HCT116 (cell line): ENCODE measurements around the gene SORCS2. TPM values are rescaled to one million over a fixed set of nuclear protein-coding genes. Genes with fewer than 3 reads are reported as not detected.

Experiments used
- ATAC-seq: fragments of 200-7000 bp; cut with Tn5 transposase; 2 replicates; pipeline ENCODE4 v1.9.1; 2020; ENCODE audit warnings: mild to moderate bottlenecking, moderate library complexity
- BruUV-seq: library from RNA; stranded (reverse); fragments of 400-500 nt; replicated peaks from 2 replicates; lab custom pipeline; 2021; lab: Mats Ljungman, UMichigan
- CTCF ChIA-PET: fragments of 300-600 bp; sonication (Branson Sonifier 250); formaldehyde crosslinking; loops from one replicate; lab custom pipeline; 2021; ENCODE audit warnings: antibody characterized with exemption; lab: Charles Lee
- POLR2A ChIA-PET: fragments of 300-600, 350-600 bp; sonication (Branson Sonifier 250); formaldehyde crosslinking; loops from one replicate; lab custom pipeline; 2021; ENCODE audit warnings: antibody characterized with exemption; lab: Charles Lee
- RAD21 ChIA-PET, 2 experiments: fragments of 300-600 bp; sonication (Branson Sonifier 250); formaldehyde crosslinking; loops; one replicate each; lab custom pipeline; 2023; ENCODE audit warnings: low total read pairs in 2 of 2; ENCODE audit not compliant: uncharacterized antibody in 2 of 2, unreplicated experiment in 2 of 2, low non-redundant PET in 1 of 2; lab: Charles Lee
- DNase-seq: peaks from one replicate; pipeline ENCODE4 v3.0.0-alpha.2; 2010; ENCODE audit warnings: low read depth, low spot score
- H2AFZ ChIP-seq: fragments of 200-600 bp; shearing (Covaris generic), sonication (generic); 2 replicates; pipeline ENCODE4 v1.6.1; 2017; ENCODE audit warnings: low read depth, mixed run types, mixed read lengths, antibody characterized with exemption, low read length; ENCODE audit not compliant: poor library complexity, severe bottlenecking
- H3K27ac ChIP-seq: 2 replicates; pipeline ENCODE4 v1.5.1; 2012; ENCODE audit warnings: low read depth, low read length
- H3K27me3 ChIP-seq: fragments of 200-600 bp; sonication (generic); 2 replicates; pipeline ENCODE4 v1.6.1; 2016; ENCODE audit warnings: mixed run types, low read length, mixed read lengths; ENCODE audit not compliant: insufficient read depth
- H3K36me3 ChIP-seq, 2 experiments: fragments of 200-500 bp in 1 of 2; fragments of 200-600 bp in 1 of 2; sonication (Bioruptor generic) in 1 of 2; sonication (generic) in 1 of 2; 2 replicates each; pipeline versions ENCODE4 v1.5.1 to v1.6.1; 2014 to 2016; ENCODE audit warnings: low read length in 2 of 2, inconsistent platforms in 1 of 2, mixed read lengths in 1 of 2, mixed run types in 1 of 2; ENCODE audit not compliant: insufficient read depth in 2 of 2, control insufficient read depth in 1 of 2
- H3K4me1 ChIP-seq, 2 experiments: fragments of 200-600 bp in 1 of 2; sonication (generic) in 1 of 2; 2 replicates each; pipeline versions ENCODE4 v1.5.1 to v1.6.1; 2012 to 2017; ENCODE audit warnings: low read length in 2 of 2, inconsistent platforms in 1 of 2, mild to moderate bottlenecking in 1 of 2, mixed read lengths in 1 of 2, mixed run types in 1 of 2, moderate library complexity in 1 of 2; ENCODE audit not compliant: insufficient read depth in 2 of 2, control insufficient read depth in 1 of 2
- H3K4me2 ChIP-seq: fragments of 200-600 bp; sonication (generic); 2 replicates; pipeline ENCODE4 v1.6.1; 2017; ENCODE audit warnings: mixed run types, low read length, mixed read lengths
- H3K4me3 ChIP-seq, 2 experiments: fragments of 200-600 bp in 1 of 2; sonication (generic) in 1 of 2; replicated peaks in 1 of 2; 2 replicates each; pipeline ENCODE4 v1.5.1; 2011 to 2016; ENCODE audit warnings: low read length in 2 of 2, control low read depth in 1 of 2, low read depth in 1 of 2, mild to moderate bottlenecking in 1 of 2, mixed read lengths in 1 of 2, mixed run types in 1 of 2
- H3K79me2 ChIP-seq: fragments of 200-600 bp; sonication (generic); 2 replicates; pipeline ENCODE4 v1.6.1; 2017; ENCODE audit warnings: mild to moderate bottlenecking, mixed run types, low read length, moderate library complexity, mixed read lengths; ENCODE audit not compliant: insufficient read depth
- H3K9ac ChIP-seq: fragments of 200-600 bp; sonication (generic); 2 replicates; pipeline ENCODE4 v1.6.1; 2016; ENCODE audit warnings: low read length, mixed read lengths
- H3K9me2 ChIP-seq: fragments of 200-600 bp; sonication (generic), shearing (Covaris generic); 2 replicates; pipeline ENCODE4 v1.6.1; 2017; ENCODE audit warnings: mixed run types, mild to moderate bottlenecking, moderate library complexity; ENCODE audit not compliant: insufficient read depth
- H3K9me3 ChIP-seq, 2 experiments: fragments of 200-500 bp in 1 of 2; fragments of 200-600 bp in 1 of 2; sonication (Bioruptor generic) in 1 of 2; sonication (generic) in 1 of 2; 2 replicates each; pipeline ENCODE4 v1.6.1; 2014 to 2017; ENCODE audit warnings: low read length in 2 of 2, mixed read lengths in 2 of 2, inconsistent platforms in 1 of 2, low read depth in 1 of 2, mild to moderate bottlenecking in 1 of 2, mixed run types in 1 of 2, moderate library complexity in 1 of 2; ENCODE audit not compliant: control insufficient read depth in 1 of 2, insufficient read depth in 1 of 2
- H4K20me1 ChIP-seq: fragments of 200-600 bp; sonication (generic), shearing (Covaris generic); 2 replicates; pipeline ENCODE4 v1.6.1; 2017; ENCODE audit warnings: mixed run types, mild to moderate bottlenecking, moderate library complexity; ENCODE audit not compliant: insufficient read depth
- CEBPB ChIP-seq: IDR thresholded peaks from 2 replicates; pipeline ENCODE4 v1.6.1; 2012; ENCODE audit warnings: low read depth
- CTCF ChIP-seq, 3 experiments: fragments of 200-600 bp in 1 of 3; sonication (generic) in 1 of 3; IDR thresholded peaks in 2 of 3; conservative IDR thresholded peaks in 1 of 3; 2 replicates each; pipeline ENCODE4 v1.5.1; 2012 to 2017; ENCODE audit warnings: low read depth in 2 of 3, low read length in 2 of 3, antibody characterized with exemption in 1 of 3, borderline replicate concordance in 1 of 3, control low read depth in 1 of 3, mild to moderate bottlenecking in 1 of 3, mixed read lengths in 1 of 3, mixed run types in 1 of 3, moderate library complexity in 1 of 3; ENCODE audit not compliant: insufficient read depth in 1 of 3
- EGR1 ChIP-seq: IDR thresholded peaks from 2 replicates; pipeline ENCODE4 v1.6.1; 2012; ENCODE audit warnings: low read depth
- ELF1 ChIP-seq: IDR thresholded peaks from 2 replicates; pipeline ENCODE4 v1.6.1; 2012; ENCODE audit warnings: low read depth, borderline replicate concordance
- EZH2phosphoT487 ChIP-seq: fragments of 200-600 bp; IDR thresholded peaks from 2 replicates; pipeline ENCODE4 v1.6.1; 2018; ENCODE audit warnings: antibody characterized with exemption, borderline replicate concordance
- JUND ChIP-seq: IDR thresholded peaks from 2 replicates; pipeline ENCODE4 v1.6.1; 2012
- RAD21 ChIP-seq: IDR thresholded peaks from 2 replicates; pipeline ENCODE4 v1.6.1; 2012; ENCODE audit warnings: low read depth, mild to moderate bottlenecking
- SIN3A ChIP-seq: IDR thresholded peaks from 2 replicates; pipeline ENCODE4 v1.6.1; 2012; ENCODE audit warnings: low read depth
- SRF ChIP-seq: IDR thresholded peaks from 2 replicates; pipeline ENCODE4 v1.6.1; 2012; ENCODE audit warnings: low read depth
- YY1 ChIP-seq: IDR thresholded peaks from 2 replicates; pipeline ENCODE4 v1.6.1; 2011; ENCODE audit warnings: low read length, low read depth, moderate library complexity, mild to moderate bottlenecking; ENCODE audit not compliant: insufficient replicate concordance; ENCODE audit errors: extremely low read depth
- ZFX ChIP-seq: fragments of 450-650 bp; IDR thresholded peaks from 2 replicates; pipeline ENCODE4 v1.6.1; 2017
- ZNF274 ChIP-seq: fragments of 200-500 bp; sonication (Bioruptor generic); IDR thresholded peaks from 2 replicates; pipeline ENCODE4 v1.6.1; 2014; ENCODE audit warnings: mild to moderate bottlenecking, low read depth, low read length, inconsistent platforms
- intact Hi-C: fragments of 100-400 bp; cut with micrococcal nuclease; formaldehyde crosslinking; loops from 2 replicates; pipeline ENCODE4 v1.10.0; 2022
- total RNA-seq: library from RNA; stranded (reverse); gene quantifications from one replicate; pipeline ENCODE4 v1.2.1, GENCODE V29; 2021; ENCODE audit not compliant: unreplicated experiment
- TF ChIP-seq, protein P1 (sequence below): IDR thresholded peaks from 2 replicates; pipeline ENCODE4 v1.6.1; 2012

SORCS2 gene
- total RNA-seq, 1 experiment from 2014 or later = 0.37 TPM

GRCh38 chr4:7173841-7174449 lies 18.4 kb upstream of the SORCS2 start:
- intact Hi-C loops = no loop called here
- Histone ChIP-seq H3K9ac (no peak overlapping the region), H3K9me3 (peaks cover 0 to 2% of the 10 kb centered on the region in 2 experiments; a peak in 2 of 4 replicates), H3K4me3 (no peak overlapping the region), H3K4me2 (no peak overlapping the region), H3K36me3 (no peaks in the 10 kb centered on the region), H3K27me3 (no peaks in the 10 kb centered on the region), H4K20me1 (no peaks in the 10 kb centered on the region), H3K27ac (no peak overlapping the region), H3K79me2 (no peaks in the 10 kb centered on the region), H2AFZ (no peak overlapping the region), H3K9me2 (no peaks in the 10 kb centered on the region), H3K4me1 (no peaks in the 10 kb centered on the region)
- CTCF ChIA-PET = no interaction called here
- POLR2A ChIA-PET = no interaction called here
- TF ChIP-seq ELF1 = no peak
- no peak for TF ChIP-seq CEBPB
- TF ChIP-seq ZNF274 = no peak
- no peak for TF ChIP-seq ZFX
- no peak for TF ChIP-seq SRF
- TF ChIP-seq YY1 = no peak
- TF ChIP-seq JUND = no peak
- no peak for TF ChIP-seq EZH2phosphoT487
- no peak for TF ChIP-seq CTCF (IDR thresholded peaks at IDR 0.05 in 2 of 3, conservative IDR thresholded peaks at IDR 0.05 in 1 of 3; ENCODE audit: borderline replicate concordance in 1 of 3, insufficient read depth in 1 of 3, low read depth in 2 of 3, low read length in 2 of 3)
- TF ChIP-seq, protein P1, sequence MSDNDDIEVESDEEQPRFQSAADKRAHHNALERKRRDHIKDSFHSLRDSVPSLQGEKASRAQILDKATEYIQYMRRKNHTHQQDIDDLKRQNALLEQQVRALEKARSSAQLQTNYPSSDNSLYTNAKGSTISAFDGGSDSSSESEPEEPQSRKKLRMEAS = no peak
- no peak for TF ChIP-seq RAD21
- no peak for TF ChIP-seq EGR1
- no peak for TF ChIP-seq SIN3A
- DNase-seq (no peak), ATAC-seq (no peak)
- BruUV-seq = no TSS peak
- RAD21 ChIA-PET = no interaction called here
